Ascending aorta (tissue), 2 donors: ENCODE data around the gene EVC2. TPM values are rescaled to one million over a fixed set of nuclear protein-coding genes. Genes with fewer than 3 reads are reported as not detected.

Experiments
- DNase-seq, 2 donors: peaks; one replicate each; pipeline ENCODE4 v3.0.0-alpha.2; 2019; ENCODE audit warnings: low spot score in 2 of 2
- H3K27ac ChIP-seq, 2 donors: fragments of 200-600 bp; sonication (generic); one replicate each; pipeline ENCODE4 v1.5.1; 2016 to 2017; ENCODE audit warnings: mild to moderate bottlenecking in 1 of 2
- H3K27me3 ChIP-seq: fragments of 200-600 bp; sonication (generic); one replicate; pipeline ENCODE4 v1.5.1; 2017
- H3K36me3 ChIP-seq, 2 donors: fragments of 200-600 bp; sonication (generic); one replicate each; pipeline ENCODE4 v1.5.1; 2016
- H3K4me1 ChIP-seq, 2 donors: fragments of 200-600 bp; sonication (generic); one replicate each; pipeline ENCODE4 v1.5.1; 2016 to 2017; ENCODE audit warnings: mild to moderate bottlenecking in 1 of 2
- H3K4me3 ChIP-seq, 2 donors: fragments of 200-600 bp; sonication (generic); one replicate each; pipeline ENCODE4 v1.5.1; 2016 to 2017; ENCODE audit warnings: mild to moderate bottlenecking in 1 of 2
- H3K9me3 ChIP-seq, 2 donors: fragments of 200-600 bp; sonication (generic); one replicate each; pipeline ENCODE4 v1.5.1; 2016
- CTCF ChIP-seq, 3 experiments: fragments of 200-600 bp in 2 of 3; fragments of 450-650 bp in 1 of 3; sonication (generic) in 2 of 3; IDR thresholded peaks; one replicate each; pipeline ENCODE4 v1.5.1; 2016 to 2019; ENCODE audit warnings: antibody characterized with exemption in 3 of 3, mild to moderate bottlenecking in 1 of 3, moderate library complexity in 1 of 3
- intact Hi-C: fragments of 100-400 bp; cut with DNase I; formaldehyde crosslinking; loops from one replicate; pipeline ENCODE4 v1.15.1; 2023
- total RNA-seq: library from RNA; depleted of rRNA; stranded (reverse); fragments of >200 nt; gene quantifications from one replicate; pipeline ENCODE4 v1.1.0, GENCODE V29; 2016

EVC2 gene
- total RNA-seq, 1 donor from 2014 or later, result 5.7 TPM

GRCh38 chr4:5547651-5548249 is 160.6 kb downstream of the EVC2 start:
- Histone ChIP-seq H3K9me3 (no peaks in the 10 kb centered on the region), H3K36me3 (peaks cover 3 to 20% of the 10 kb centered on the region in 2 donors), H3K27me3 (no peaks in the 10 kb centered on the region), H3K4me1 (no peaks in the 10 kb centered on the region), H3K27ac (no peak overlapping the region), H3K4me3 (no peak overlapping the region)
- intact Hi-C loops, result no loop called here
- DNase-seq, result no peak
- TF ChIP-seq CTCF (IDR thresholded peaks at IDR 0.05), result no peak

GRCh38 chr4:5545271-5545670 is 163.1 kb downstream of the EVC2 start:
- no peaks in the 10 kb centered on the region for H3K9me3 ChIP-seq
- no peak overlapping the region for H3K27ac ChIP-seq
- TF ChIP-seq CTCF (IDR thresholded peaks at IDR 0.05), result no peak
- no peaks in the 10 kb centered on the region for H3K27me3 ChIP-seq
- peaks cover 3 to 13% of the 10 kb centered on the region in 2 donors for H3K36me3 ChIP-seq
- H3K4me1 ChIP-seq, result no peaks in the 10 kb centered on the region
- no peak overlapping the region for H3K4me3 ChIP-seq
- intact Hi-C loops, result no loop called here
- no peak for DNase-seq

GRCh38 chr4:5544762-5545161 is 163.6 kb downstream of the EVC2 start:
- Histone ChIP-seq H3K36me3 (peaks cover 3 to 7% of the 10 kb centered on the region in 2 donors), H3K4me1 (no peaks in the 10 kb centered on the region), H3K4me3 (no peak overlapping the region), H3K27me3 (no peaks in the 10 kb centered on the region), H3K9me3 (no peaks in the 10 kb centered on the region), H3K27ac (no peak overlapping the region)
- DNase-seq, result no peak
- intact Hi-C loops, result no loop called here
- no peak for TF ChIP-seq CTCF (IDR thresholded peaks at IDR 0.05)

- peaks cover 3 to 7% of the 10 kb centered on the region in 2 donors for H3K36me3 ChIP-seq
- DNase-seq, result no peak
- no peak overlapping the region for H3K27ac ChIP-seq
- no peaks in the 10 kb centered on the region for H3K9me3 ChIP-seq
- H3K4me3 ChIP-seq, result no peak overlapping the region
- no peaks in the 10 kb centered on the region for H3K27me3 ChIP-seq
- TF ChIP-seq CTCF (IDR thresholded peaks at IDR 0.05), result no peak
- intact Hi-C loops, result no loop called here
- H3K4me1 ChIP-seq, result no peaks in the 10 kb centered on the region
Measured at GRCh38 chr4:5543681-5544080, 164.7 kb downstream of the EVC2 start.

- no peaks in the 10 kb centered on the region for H3K27me3 ChIP-seq
- TF ChIP-seq CTCF (IDR thresholded peaks at IDR 0.05), result no peak
- intact Hi-C loops, result no loop called here
Measured at GRCh38 chr4:5541169-5541568, 167.2 kb downstream of the EVC2 start.

GRCh38 chr4:5539584-5539983 is 168.8 kb downstream of the EVC2 start:
- no peak overlapping the region for H3K4me3 ChIP-seq
- H3K9me3 ChIP-seq, result no peaks in the 10 kb centered on the region
- TF ChIP-seq CTCF (IDR thresholded peaks at IDR 0.05), result no peak
- H3K27ac ChIP-seq, result no peak overlapping the region
- peaks cover 2 to 8% of the 10 kb centered on the region in 2 donors for H3K36me3 ChIP-seq
- no peak for DNase-seq
- H3K4me1 ChIP-seq, result no peaks in the 10 kb centered on the region
- intact Hi-C loops, result no loop called here
- no peaks in the 10 kb centered on the region for H3K27me3 ChIP-seq

More at GRCh38 chr4:5541169-5541568, 167.2 kb downstream of the EVC2 start:
- Histone ChIP-seq H3K9me3 (no peaks in the 10 kb centered on the region), H3K27ac (no peak overlapping the region), H3K4me1 (no peaks in the 10 kb centered on the region), H3K36me3 (no peaks in the 10 kb centered on the region), H3K4me3 (no peak overlapping the region)
- DNase-seq, result no peak
